Measurements from ENCODE around the gene ISG20L2. TPM values are rescaled to one million over a fixed set of nuclear protein-coding genes. Genes with fewer than 3 reads are reported as not detected.
A peak's percentile ranks its signal among the peaks of the same experiment; 100 is the strongest.

Gene ISG20L2
- total RNA-seq, 6 experiments from 2014 or later, result 10.3 to 14.1 (median 12.2) TPM

DNA sequence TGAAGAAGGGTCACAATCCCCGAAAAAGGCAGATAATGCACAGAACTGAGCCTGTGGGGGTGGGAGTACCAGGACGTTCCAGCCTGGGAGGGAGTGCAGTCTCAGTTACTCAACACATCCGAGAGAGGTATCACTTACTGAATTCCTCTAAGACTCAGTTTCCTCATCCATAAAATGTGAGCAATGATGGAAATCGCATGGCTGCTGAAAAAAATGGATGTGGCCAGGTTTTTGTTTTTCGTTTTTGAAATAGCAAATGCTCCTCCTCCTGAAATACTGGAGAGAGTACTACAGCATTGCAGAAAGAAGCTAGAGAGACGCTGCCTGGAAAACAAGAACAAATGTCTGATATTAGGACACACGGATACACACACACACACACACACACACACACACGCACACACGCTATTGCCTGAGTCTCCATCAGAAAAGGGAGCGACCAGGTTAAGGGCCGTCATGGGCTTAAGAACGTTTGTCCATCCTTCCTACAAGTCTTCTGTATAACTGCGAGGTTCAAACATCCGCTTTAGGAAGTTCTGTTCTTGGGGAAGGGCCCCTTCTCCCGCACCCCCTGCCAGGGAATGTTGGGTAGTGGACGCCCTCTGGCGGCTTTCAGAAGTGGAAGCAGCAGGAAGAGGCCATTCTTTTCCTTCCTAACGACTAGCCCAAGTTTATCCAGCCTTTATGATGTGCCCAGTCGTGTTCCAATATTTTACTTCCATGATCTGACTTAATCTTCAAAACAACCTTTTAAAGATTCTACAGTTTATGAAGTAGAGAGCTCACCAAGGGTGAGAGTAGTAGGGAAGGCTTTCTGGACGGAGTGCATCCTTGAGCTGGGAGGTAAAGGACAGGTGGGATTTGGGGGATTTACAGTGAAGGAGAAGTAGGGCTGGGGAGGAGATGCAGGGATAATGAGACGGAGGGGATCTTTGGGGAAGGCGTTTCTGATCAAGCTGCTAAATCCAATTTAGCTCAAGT is 50.7 kb downstream of the ISG20L2 start:
- H3K27me3 ChIP-seq, result peaks cover 0 to 7% of the 10 kb centered on the region in 2 donors
- DNase-seq (peak in 1 of 3 donors; percentile 52), ATAC-seq (peak; percentile 74 to 77 (median 74))
- peak overlapping the region in 2 of 3 donors; percentile 35 to 36 for H3K4me3 ChIP-seq
- peak overlapping the region in 2 of 3 donors; percentile 6 to 29 for H3K27ac ChIP-seq
- no peak for TF ChIP-seq POLR2A (IDR thresholded peaks at IDR 0.05)
- TF ChIP-seq, protein P1, sequence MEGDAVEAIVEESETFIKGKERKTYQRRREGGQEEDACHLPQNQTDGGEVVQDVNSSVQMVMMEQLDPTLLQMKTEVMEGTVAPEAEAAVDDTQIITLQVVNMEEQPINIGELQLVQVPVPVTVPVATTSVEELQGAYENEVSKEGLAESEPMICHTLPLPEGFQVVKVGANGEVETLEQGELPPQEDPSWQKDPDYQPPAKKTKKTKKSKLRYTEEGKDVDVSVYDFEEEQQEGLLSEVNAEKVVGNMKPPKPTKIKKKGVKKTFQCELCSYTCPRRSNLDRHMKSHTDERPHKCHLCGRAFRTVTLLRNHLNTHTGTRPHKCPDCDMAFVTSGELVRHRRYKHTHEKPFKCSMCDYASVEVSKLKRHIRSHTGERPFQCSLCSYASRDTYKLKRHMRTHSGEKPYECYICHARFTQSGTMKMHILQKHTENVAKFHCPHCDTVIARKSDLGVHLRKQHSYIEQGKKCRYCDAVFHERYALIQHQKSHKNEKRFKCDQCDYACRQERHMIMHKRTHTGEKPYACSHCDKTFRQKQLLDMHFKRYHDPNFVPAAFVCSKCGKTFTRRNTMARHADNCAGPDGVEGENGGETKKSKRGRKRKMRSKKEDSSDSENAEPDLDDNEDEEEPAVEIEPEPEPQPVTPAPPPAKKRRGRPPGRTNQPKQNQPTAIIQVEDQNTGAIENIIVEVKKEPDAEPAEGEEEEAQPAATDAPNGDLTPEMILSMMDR (IDR thresholded peaks at IDR 0.05), result peak; percentile 65 to 76 (median 69)
- intact Hi-C loops (cut with DNase I), result loop anchor here in 1 of 2 donors (10.0 kb wide), 1 partner anchor 53 kb away; no protein-coding TSS in a partner anchor
- H3K4me1 ChIP-seq, result no peaks in the 10 kb centered on the region
- H3K36me3 ChIP-seq, result no peaks in the 10 kb centered on the region
- no peaks in the 10 kb centered on the region for H3K9me3 ChIP-seq
- WGBS (ENCODE audit: insufficient coverage, low coverage, low lambda C conversion rate, missing lambda C conversion rate), result 3% methylated on average over 22 of the region's 22 CpGs

DNA sequence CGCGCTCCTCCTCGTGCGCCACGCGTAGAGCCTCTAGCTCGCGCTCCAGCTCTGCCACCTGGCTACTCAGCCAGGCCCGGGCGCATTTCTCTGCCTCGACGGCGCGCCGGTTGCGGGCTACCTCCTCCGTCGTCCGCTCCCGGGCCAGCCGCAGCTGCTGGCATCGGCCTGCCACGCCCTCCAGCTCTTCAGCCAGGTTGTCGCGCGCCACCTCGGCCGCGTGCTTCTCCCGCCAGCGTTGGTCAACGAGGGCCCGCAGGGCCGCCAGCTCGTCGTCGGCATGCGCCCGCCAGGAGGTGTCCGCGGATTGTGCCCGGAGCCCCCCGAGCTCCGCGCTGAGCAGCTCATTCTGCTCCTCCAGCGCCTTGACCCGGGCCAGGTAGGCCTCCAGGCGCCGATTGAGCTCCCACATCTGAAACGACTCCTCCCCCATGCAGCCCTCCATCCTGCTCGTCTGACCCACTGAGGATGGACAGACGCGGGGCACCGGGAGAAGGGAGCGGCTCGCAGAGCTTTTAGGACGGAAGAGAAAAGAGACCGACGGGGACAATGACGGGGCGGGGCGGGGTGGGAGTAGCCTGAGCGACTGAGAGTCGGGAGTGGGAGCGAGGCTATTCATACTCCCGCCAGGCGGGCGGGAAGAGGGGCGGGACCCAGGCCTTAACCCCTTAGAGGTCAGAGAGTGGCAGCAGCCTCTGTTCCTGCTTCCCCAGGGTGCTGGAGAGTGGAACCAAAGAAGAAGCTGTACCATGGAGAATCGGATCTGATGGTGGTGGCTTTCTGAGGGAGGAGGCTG is 51.5 kb downstream of the ISG20L2 start, which contains the start of gene NES:
Gene NES, minus strand, starts transcription at position 588 of the 796 bp plus-strand sequence. Its CDS starts 143 bp downstream, at position 445.
- Histone ChIP-seq H3K9me3 (no peaks in the 10 kb centered on the region), H3K27me3 (peaks cover 0 to 7% of the 10 kb centered on the region in 2 donors), H3K36me3 (no peaks in the 10 kb centered on the region), H3K27ac (peak within 1 kb of the TSS; percentile 33 to 40 (median 37)), H3K4me3 (peak within 1 kb of the TSS; percentile 26 to 36 (median 35)), H3K4me1 (no peaks in the 10 kb centered on the region)
- TF ChIP-seq, protein P1 (IDR thresholded peaks at IDR 0.05), result no peak
- TF ChIP-seq POLR2A (IDR thresholded peaks at IDR 0.05), result no peak
- peak in 1 of 3 donors; percentile 50 for DNase-seq
- peak; percentile 37 to 66 (median 56) for ATAC-seq
- intact Hi-C loops (cut with DNase I), result loop anchor here in 1 of 2 donors (10.0 kb wide), 1 partner anchor 52 kb away; no protein-coding TSS in a partner anchor
- WGBS (ENCODE audit: insufficient coverage, low coverage, low lambda C conversion rate, missing lambda C conversion rate), result 3% methylated on average over 21 of the region's 70 CpGs

DNA sequence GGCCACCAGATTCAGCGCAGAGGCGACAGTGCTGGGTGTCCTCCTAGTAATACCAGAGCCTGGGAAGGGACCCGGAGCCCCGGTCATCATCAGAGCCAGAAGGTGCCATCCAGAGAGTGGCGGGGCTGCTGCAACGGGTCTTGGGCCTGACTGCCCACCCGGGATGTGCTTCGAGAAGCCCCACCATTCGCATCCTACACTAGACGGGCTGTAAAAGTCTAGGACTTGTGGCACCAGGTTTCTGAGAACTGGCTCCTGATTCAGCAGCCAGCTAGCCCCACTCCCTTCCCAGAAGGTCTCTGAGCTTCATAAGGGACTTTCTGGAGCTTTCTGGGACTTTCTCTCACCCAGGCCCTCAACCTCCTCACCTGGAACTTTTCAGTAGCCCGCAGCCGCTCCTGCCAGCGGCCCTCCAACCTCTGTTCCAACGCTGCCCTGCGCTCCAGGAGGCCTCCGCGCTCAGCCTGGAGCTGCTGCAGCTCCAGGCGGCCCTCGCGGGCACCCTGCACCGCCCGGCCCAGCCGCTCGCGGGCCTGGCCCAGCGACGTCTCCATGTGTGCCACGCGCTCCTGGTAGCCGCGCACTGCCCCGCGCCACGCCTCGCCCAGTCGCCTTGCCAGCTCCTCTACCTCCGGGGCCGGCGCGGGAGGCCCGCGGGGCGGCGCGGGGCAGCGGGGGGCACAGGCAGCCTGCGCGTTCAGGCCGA is 52.3 kb downstream of the ISG20L2 start:
- ATAC-seq, result no peak
- intact Hi-C loops (cut with DNase I), result loop anchor here in 1 of 2 donors (10.0 kb wide), 1 partner anchor 51 kb away; no protein-coding TSS in a partner anchor
- no peak for TF ChIP-seq POLR2A (IDR thresholded peaks at IDR 0.05)
- TF ChIP-seq, protein P1 (IDR thresholded peaks at IDR 0.05), result no peak
- 15% methylated on average over 12 of the region's 49 CpGs for WGBS (ENCODE audit: insufficient coverage, low coverage, low lambda C conversion rate, missing lambda C conversion rate)
- Histone ChIP-seq H3K4me1 (no peaks in the 10 kb centered on the region), H3K36me3 (no peaks in the 10 kb centered on the region), H3K27me3 (peaks cover 0 to 7% of the 10 kb centered on the region in 2 donors), H3K9me3 (no peaks in the 10 kb centered on the region), H3K27ac (peak overlapping the region in 2 of 3 donors; percentile 33 to 37), H3K4me3 (peak overlapping the region; percentile 26 to 36 (median 35))
- no peak for DNase-seq
